ENCODE data around the gene PSMG4. TPM values are rescaled to one million over a fixed set of nuclear protein-coding genes. Genes with fewer than 3 reads are reported as not detected.

The PSMG4 gene
- total and polyA plus RNA-seq, 2 donors (not counting 3 experiments of a cell fraction or from before 2014, with no cell fraction given), result 31.4 to 46.0 TPM

- no peak overlapping the region for H3K27ac ChIP-seq (ENCODE audit: insufficient read depth, low read depth, low read length)
- H2AFZ ChIP-seq (ENCODE audit: low read depth, low read length), result no peak overlapping the region
- H3K4me3 ChIP-seq (replicated peaks in 1 of 3; ENCODE audit: insufficient read depth in 1 of 3, low read depth in 1 of 3, low read length in 3 of 3), result no peak overlapping the region
- peaks cover 16% of the 10 kb centered on the region for H3K79me2 ChIP-seq (ENCODE audit: control insufficient read depth, insufficient read depth, low read length)
- H3K9me1 ChIP-seq (replicated peaks; ENCODE audit: control insufficient read depth, extremely low read depth, insufficient read depth, low read length), result no peaks in the 10 kb centered on the region
- no peaks in the 10 kb centered on the region for H3K4me1 ChIP-seq (ENCODE audit: control insufficient read depth, extremely low read depth, insufficient read depth, low read length)
- peaks cover 3 to 28% of the 10 kb centered on the region in 2 experiments for H3K36me3 ChIP-seq (ENCODE audit: control insufficient read depth in 2 of 2, extremely low read depth in 1 of 2, insufficient read depth in 2 of 2, low read length in 2 of 2)
- DNase-seq (ENCODE audit: low read depth, low spot score) (no peak), FAIRE-seq (no peak)
- POLR2A ChIA-PET, result no interaction called here
- dilution Hi-C loops (cut with MboI; ENCODE audit: extremely low pct_ligation_motif_present, low sequenced_read_pairs), result no loop called here
- no peaks in the 10 kb centered on the region for H3K27me3 ChIP-seq (ENCODE audit: control insufficient read depth in 2 of 2, insufficient read depth in 2 of 2, low read length in 2 of 2)
- H4K20me1 ChIP-seq (replicated peaks; ENCODE audit: control insufficient read depth, extremely low read depth, insufficient read depth, low read length), result no peaks in the 10 kb centered on the region
- no peak for TF ChIP-seq CTCF (IDR thresholded peaks at IDR 0.05; ENCODE audit: extremely low read depth in 1 of 2, insufficient read depth in 1 of 2, low read depth in 1 of 2, low read length in 2 of 2)
- no peak for TF ChIP-seq POLR2A (IDR thresholded peaks at IDR 0.05; ENCODE audit: low read depth, low read length)
- TF ChIP-seq MAX (IDR thresholded peaks at IDR 0.05; ENCODE audit: insufficient read depth, insufficient read length), result no peak
- no peak for TF ChIP-seq POLR2AphosphoS5 (IDR thresholded peaks at IDR 0.05; ENCODE audit: insufficient read depth, low read depth, low read length)
- TF ChIP-seq FOS (IDR thresholded peaks at IDR 0.05; ENCODE audit: borderline replicate concordance, insufficient read depth, low read length), result no peak
- no peak for TF ChIP-seq GATA2 (IDR thresholded peaks at IDR 0.05; ENCODE audit: insufficient read depth, insufficient read length, low read depth, low read length)
- no peak for TF ChIP-seq MYC (IDR thresholded peaks at IDR 0.05; ENCODE audit: low read depth, low read length)
- no peak for TF ChIP-seq EZH2 (IDR thresholded peaks at IDR 0.05; ENCODE audit: borderline replicate concordance, low read depth, low read length, severe bottlenecking)
- no peak for TF ChIP-seq JUN (IDR thresholded peaks at IDR 0.05; ENCODE audit: borderline replicate concordance, insufficient read depth, insufficient read length, low read depth)
- intact Hi-C loops (cut with micrococcal nuclease), result no loop called here
- no peak overlapping the region for H3K9ac ChIP-seq (replicated peaks; ENCODE audit: extremely low read depth, insufficient read depth, low read length)
- CTCF ChIA-PET, result no interaction called here
- BruUV-seq (replicated peaks), result no TSS peak
- H3K4me2 ChIP-seq (ENCODE audit: insufficient read depth, low read length), result no peak overlapping the region
- H3K9me3 ChIP-seq (replicated peaks; ENCODE audit: control insufficient read depth, insufficient read depth, low read length), result no peaks in the 10 kb centered on the region
These were observed 11.5 kb downstream of the PSMG4 start for GRCh38 chr6:3270258-3270657.
